Measurements from ENCODE around the gene METTL22.

METTL22 gene

GRCh38 chr16:8696880-8697279 lies 75.4 kb downstream of the METTL22 start:
- FAIRE-seq, result no peak

- FAIRE-seq, result no peak
Measured at GRCh38 chr16:8697965-8698364, 76.5 kb downstream of the METTL22 start.

All from TTC549 (cell line).